Epithelial cell of esophagus (primary cell): ENCODE results near the gene ALS2CL.

ENCODE experiments used
- DNase-seq: peaks from one replicate; pipeline ENCODE4 v3.0.0; 2010; ENCODE audit warnings: low read depth
- H3K4me3 ChIP-seq: 2 replicates; pipeline ENCODE4 v1.5.1; 2011; ENCODE audit warnings: mild to moderate bottlenecking, low read length, control low read depth
- CTCF ChIP-seq: IDR thresholded peaks from 2 replicates; pipeline ENCODE4 v1.5.1; 2011; ENCODE audit warnings: low read depth, mild to moderate bottlenecking, low read length, control low read depth, inconsistent platforms; ENCODE audit not compliant: insufficient read depth; ENCODE audit errors: missing control alignments

Gene ALS2CL

DNA sequence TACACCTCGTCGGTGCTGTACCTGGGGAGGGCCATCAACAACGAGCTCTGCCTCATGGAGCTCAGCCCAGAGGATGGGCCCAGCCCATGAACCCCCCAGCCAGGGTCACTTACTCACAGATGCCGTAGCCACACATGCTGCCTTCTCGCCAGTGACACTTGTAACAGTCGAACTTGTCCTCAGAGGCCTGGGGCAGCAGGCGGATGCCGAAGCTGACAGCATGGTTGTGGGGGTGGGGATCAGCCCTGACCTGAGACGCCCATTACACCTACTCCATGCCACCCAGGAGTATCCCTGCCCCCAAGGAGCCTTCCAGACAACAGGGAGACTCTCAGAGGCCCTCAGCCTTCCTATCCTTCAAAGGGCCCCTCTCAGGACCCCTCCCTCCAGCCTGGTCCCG, 12.1 kb downstream of the ALS2CL start:
- no peak for DNase-seq
- TF ChIP-seq CTCF: no peak
- H3K4me3 ChIP-seq: no peak overlapping the region

GRCh38 chr3:46680298-46680826, 13.1 kb downstream of the ALS2CL start:
- DNase-seq: no peak
- TF ChIP-seq CTCF: no peak
- no peak overlapping the region for H3K4me3 ChIP-seq

DNA sequence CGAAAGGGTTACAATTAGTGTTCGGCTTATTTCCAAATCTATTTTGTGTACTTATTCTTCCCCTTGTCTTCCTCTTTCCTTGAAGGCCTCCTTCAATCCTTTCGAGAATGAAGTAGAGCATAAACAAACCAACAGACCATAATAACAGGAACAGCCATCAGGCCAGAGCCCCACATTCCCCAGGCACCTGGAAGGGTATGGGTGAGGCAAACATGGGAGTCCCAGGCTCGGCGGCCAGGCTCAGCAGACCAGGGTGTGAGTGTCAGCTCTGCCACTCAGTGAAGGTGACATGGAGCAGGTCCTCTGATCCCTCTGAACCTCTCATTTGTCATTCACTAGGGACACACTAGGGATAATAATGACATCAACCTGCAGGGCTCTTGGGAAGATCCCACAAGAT, 13.8 kb downstream of the ALS2CL start:
- DNase-seq: no peak
- TF ChIP-seq CTCF: no peak
- H3K4me3 ChIP-seq: no peak overlapping the region

GRCh38 chr3:46678280-46678679, 15.2 kb downstream of the ALS2CL start:
- no peak for TF ChIP-seq CTCF
- H3K4me3 ChIP-seq: no peak overlapping the region
- no peak for DNase-seq

- H3K4me3 ChIP-seq: no peak overlapping the region
- no peak for DNase-seq
- TF ChIP-seq CTCF: no peak
Observed at GRCh38 chr3:46677411-46677726, 16.1 kb downstream of the ALS2CL start.

DNA sequence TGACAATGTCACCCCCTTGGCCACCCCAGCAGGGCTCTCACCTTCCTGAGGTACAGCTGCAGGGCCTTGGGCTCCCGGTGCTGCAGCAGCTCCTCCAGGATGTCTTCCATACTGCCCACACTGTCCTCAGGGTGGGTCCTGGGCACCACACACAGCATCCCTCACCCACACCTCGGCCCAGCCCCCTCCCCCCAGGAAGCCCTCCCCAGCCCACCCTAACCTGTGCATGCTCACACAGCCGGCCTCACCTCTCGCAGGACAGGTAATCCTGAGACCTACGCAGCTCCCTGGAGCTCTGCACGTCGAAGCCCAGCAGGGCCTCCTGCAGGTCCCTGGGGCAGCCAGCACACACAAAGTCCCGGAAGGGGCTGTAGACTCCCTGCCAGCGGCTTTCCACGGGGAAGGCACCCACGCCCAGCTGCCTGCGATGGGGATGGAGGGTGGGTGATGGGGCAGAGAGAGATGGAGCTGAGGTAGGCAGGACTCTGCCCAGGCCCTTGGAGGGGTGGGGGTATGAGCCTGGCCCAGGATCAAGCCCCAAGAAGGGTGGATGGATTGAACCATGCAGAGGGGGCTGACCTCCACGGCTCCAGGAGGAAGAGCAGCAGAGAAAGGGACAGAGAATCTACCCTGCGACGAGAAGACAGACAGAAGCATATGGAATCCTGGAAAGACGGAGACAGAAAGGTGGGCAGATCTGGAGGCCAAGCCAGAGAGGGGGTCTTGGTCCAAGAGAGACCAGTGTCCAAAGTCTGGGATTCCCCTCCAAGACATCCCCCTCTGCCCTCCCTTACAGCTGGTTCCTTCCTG, 16.7 kb downstream of the ALS2CL start:
- no peak for DNase-seq
- no peak for TF ChIP-seq CTCF
- no peak overlapping the region for H3K4me3 ChIP-seq

- no peak overlapping the region for H3K4me3 ChIP-seq
- no peak for TF ChIP-seq CTCF
- no peak for DNase-seq
Observed at GRCh38 chr3:46675843-46676567, 17.5 kb downstream of the ALS2CL start.
